SK-N-MC (cell line): ENCODE results near the gene GAL3ST3.

Experiments used
- EZH2 ChIP-seq: fragments of 200-600 bp; sonication (generic); IDR thresholded peaks from one replicate; pipeline ENCODE4 v1.6.1; 2017; ENCODE audit warnings: antibody characterized with exemption
- FOXP2 ChIP-seq: optimal IDR thresholded peaks from 2 replicates; pipeline ENCODE3; 2011; ENCODE audit warnings: mild to moderate bottlenecking, moderate library complexity; ENCODE audit not compliant: insufficient read depth; ENCODE audit errors: extremely low read length, control extremely low read depth
- POLR2AphosphoS5 ChIP-seq: IDR thresholded peaks from 2 replicates; pipeline ENCODE4 v1.6.1; 2012; ENCODE audit warnings: mild to moderate bottlenecking, low read depth, low read length, borderline replicate concordance

DNA sequence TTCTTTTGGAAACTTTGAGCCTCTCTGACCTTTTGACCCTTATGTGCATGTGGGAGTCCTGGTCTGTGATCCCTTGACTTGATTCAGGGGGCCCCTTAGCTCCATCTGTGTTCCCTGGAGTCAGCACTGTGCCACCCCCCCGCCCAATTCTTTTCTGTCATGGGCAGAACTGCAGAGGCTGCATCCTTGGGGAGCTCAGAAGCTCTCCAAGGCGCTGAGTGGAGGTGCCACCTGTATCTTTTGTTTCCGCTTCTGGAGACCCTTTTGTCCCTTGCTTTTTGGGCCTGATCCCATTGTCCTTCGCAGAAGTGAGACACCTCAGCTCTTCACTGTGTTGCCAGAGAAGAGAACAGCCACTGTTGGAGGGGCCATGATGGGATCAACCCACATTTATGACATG is 18.7 kb upstream of the GAL3ST3 start:
- TF ChIP-seq POLR2AphosphoS5 (no peak), EZH2 (no peak), FOXP2 (no peak)
